RWPE2 (cell line): ENCODE results near the gene SCUBE1.

Experiments
- ATAC-seq: fragments of 200-7000 bp; cut with Tn5 transposase; 3 replicates; pipeline ENCODE4 v1.9.1; 2021; ENCODE audit warnings: low read depth
- DNase-seq: peaks from one replicate; pipeline ENCODE4 v3.0.0-alpha.2; 2020; ENCODE audit warnings: low spot score
- H3K27ac ChIP-seq: fragments of 450-650 bp; 2 replicates; pipeline ENCODE4 v1.5.1; 2017; ENCODE audit warnings: mild to moderate bottlenecking; ENCODE audit not compliant: poor library complexity, severe bottlenecking
- H3K27me3 ChIP-seq: fragments of 250-450 bp; sonication (Bioruptor Pico); 2 replicates; pipeline ENCODE4 v1.5.1; 2021; ENCODE audit warnings: mild to moderate bottlenecking, moderate library complexity; ENCODE audit not compliant: insufficient read depth, poor library complexity, severe bottlenecking
- H3K36me3 ChIP-seq: fragments of 250-450 bp; sonication (Bioruptor Pico); 2 replicates; pipeline ENCODE4 v1.5.1; 2020; ENCODE audit warnings: low read depth, mild to moderate bottlenecking, moderate library complexity
- H3K4me1 ChIP-seq: fragments of 250-450 bp; sonication (Bioruptor Pico); 2 replicates; pipeline ENCODE4 v1.5.1; 2021; ENCODE audit warnings: mild to moderate bottlenecking, moderate library complexity; ENCODE audit not compliant: insufficient read depth, poor library complexity, severe bottlenecking
- H3K4me3 ChIP-seq: fragments of 250-450 bp; sonication (Bioruptor Pico); 2 replicates; pipeline ENCODE4 v1.5.1; 2021; ENCODE audit warnings: mild to moderate bottlenecking, moderate library complexity; ENCODE audit not compliant: severe bottlenecking
- H3K9me3 ChIP-seq: fragments of 250-450 bp; sonication (Bioruptor Pico); 2 replicates; pipeline ENCODE4 v1.5.1; 2021; ENCODE audit warnings: mild to moderate bottlenecking, moderate library complexity; ENCODE audit not compliant: severe bottlenecking
- CTCF ChIP-seq: fragments of 450-650 bp; IDR thresholded peaks from one replicate; pipeline ENCODE4 v1.5.1; 2017; ENCODE audit warnings: mild to moderate bottlenecking, moderate library complexity; ENCODE audit not compliant: poor library complexity, severe bottlenecking

The SCUBE1 gene

GRCh38 chr22:43389227-43389836 is 46.2 kb upstream of the SCUBE1 start:
- Histone ChIP-seq H3K27me3 (peaks cover 7% of the 10 kb centered on the region), H3K4me3 (no peak overlapping the region), H3K36me3 (no peaks in the 10 kb centered on the region), H3K9me3 (no peaks in the 10 kb centered on the region), H3K4me1 (no peaks in the 10 kb centered on the region), H3K27ac (no peak overlapping the region)
- ATAC-seq (no peak), DNase-seq (no peak)
- TF ChIP-seq CTCF = no peak

GRCh38 chr22:43388420-43388851 is 45.3 kb upstream of the SCUBE1 start:
- peak; percentile 94 for TF ChIP-seq CTCF
- Histone ChIP-seq H3K9me3 (no peaks in the 10 kb centered on the region), H3K36me3 (no peaks in the 10 kb centered on the region), H3K27ac (no peak overlapping the region), H3K27me3 (peaks cover 7% of the 10 kb centered on the region), H3K4me3 (no peak overlapping the region), H3K4me1 (no peaks in the 10 kb centered on the region)
- ATAC-seq (peak; percentile 63), DNase-seq (no peak)

GRCh38 chr22:43387815-43388214 is 44.6 kb upstream of the SCUBE1 start:
- Histone ChIP-seq H3K4me3 (no peak overlapping the region), H3K27ac (no peak overlapping the region), H3K4me1 (no peaks in the 10 kb centered on the region), H3K9me3 (no peaks in the 10 kb centered on the region), H3K27me3 (peaks cover 7% of the 10 kb centered on the region), H3K36me3 (no peaks in the 10 kb centered on the region)
- no peak for DNase-seq
- no peak for TF ChIP-seq CTCF
- ATAC-seq = no peak

- no peaks in the 10 kb centered on the region for H3K36me3 ChIP-seq
- H3K4me3 ChIP-seq = no peak overlapping the region
- DNase-seq = no peak
- no peaks in the 10 kb centered on the region for H3K4me1 ChIP-seq
- peak; percentile 88 for TF ChIP-seq CTCF
- peaks cover 16% of the 10 kb centered on the region for H3K27me3 ChIP-seq
- peak; percentile 94 for ATAC-seq
- H3K27ac ChIP-seq = no peak overlapping the region
- H3K9me3 ChIP-seq = no peaks in the 10 kb centered on the region
These were observed 42.8 kb upstream of the SCUBE1 start for GRCh38 chr22:43385770-43386641.
